ENCODE measurements around the gene FLRT1.

Gene FLRT1

GRCh38 chr11:64069401-64070313 is 33.9 kb downstream of the FLRT1 start:
- DNase-seq = no peak

GRCh38 chr11:64070314-64070681 is 34.6 kb downstream of the FLRT1 start:
- DNase-seq = no peak

- DNase-seq = no peak
Observed at GRCh38 chr11:64071849-64072248, 36.1 kb downstream of the FLRT1 start.

- no peak for DNase-seq
Observed at GRCh38 chr11:64072403-64072802, 36.7 kb downstream of the FLRT1 start.

GRCh38 chr11:64072871-64073270 is 37.1 kb downstream of the FLRT1 start:
- DNase-seq = no peak

GRCh38 chr11:64073542-64073941 is 37.8 kb downstream of the FLRT1 start:
- DNase-seq = no peak

GRCh38 chr11:64074239-64074638 is 38.5 kb downstream of the FLRT1 start:
- no peak for DNase-seq

GRCh38 chr11:64076758-64077157 is 41.0 kb downstream of the FLRT1 start:
- no peak for DNase-seq

GRCh38 chr11:64077607-64078006 is 41.9 kb downstream of the FLRT1 start:
- no peak for DNase-seq

- peak; percentile 85 for DNase-seq
Observed at GRCh38 chr11:64078284-64078683, 42.6 kb downstream of the FLRT1 start.

- DNase-seq = no peak
Observed at GRCh38 chr11:64078905-64079304, 43.2 kb downstream of the FLRT1 start.

- no peak for DNase-seq
Observed at GRCh38 chr11:64080390-64080789, 44.7 kb downstream of the FLRT1 start.

- DNase-seq = peak; percentile 89
Observed at GRCh38 chr11:64081745-64082442, 46.2 kb downstream of the FLRT1 start.

GRCh38 chr11:64083398-64084080 is 47.8 kb downstream of the FLRT1 start:
- DNase-seq = no peak

GRCh38 chr11:64084146-64084950 is 48.6 kb downstream of the FLRT1 start:
- DNase-seq = no peak

- DNase-seq = no peak
Observed at GRCh38 chr11:64084951-64085710, 49.4 kb downstream of the FLRT1 start.
